Tibial artery (tissue), 4 donors: ENCODE data around the gene VEGFA.
A peak's percentile ranks its signal among the peaks of the same experiment; 100 is the strongest.

ENCODE experiments used
- DNase-seq, 2 donors: peaks; one replicate each; pipeline ENCODE4 v3.0.0-alpha.2; 2019
- H3K27ac ChIP-seq, 2 donors: fragments of 200-600 bp; sonication (generic) in 1 of 2; 1 replicate in 1 of 2; 2 replicates in 1 of 2; pipeline ENCODE4 v1.5.1; 2018 to 2019; ENCODE audit warnings: mild to moderate bottlenecking in 1 of 2
- H3K27me3 ChIP-seq, 2 donors: fragments of 200-600 bp; sonication (generic) in 1 of 2; one replicate each; pipeline versions ENCODE4 v1.5.1 to v1.6.0; 2016 to 2019
- H3K36me3 ChIP-seq, 3 donors: fragments of 200-600 bp; sonication (generic) in 2 of 3; one replicate each; pipeline ENCODE4 v1.5.1; 2016 to 2019; ENCODE audit warnings: mild to moderate bottlenecking in 2 of 3
- H3K4me1 ChIP-seq, 4 donors: fragments of 200-600 bp; sonication (generic) in 2 of 4; 1 replicate in 3 of 4; 2 replicates in 1 of 4; pipeline ENCODE4 v1.5.1; 2016 to 2019
- H3K4me3 ChIP-seq, 2 donors: fragments of 200-600 bp; sonication (generic) in 1 of 2; 1 replicate in 1 of 2; 2 replicates in 1 of 2; pipeline ENCODE4 v1.5.1; 2018 to 2019; ENCODE audit warnings: mild to moderate bottlenecking in 2 of 2
- H3K9me3 ChIP-seq, 3 donors: fragments of 200-600 bp; sonication (generic) in 1 of 3; one replicate each; pipeline ENCODE4 v1.5.1; 2016 to 2019
- intact Hi-C: fragments of 100-400 bp; cut with DNase I; formaldehyde crosslinking; loops from one replicate; pipeline ENCODE4 v1.15.0; 2023; ENCODE audit warnings: low total_unique reads
- TF ChIP-seq, protein P1 (sequence below), 2 experiments: fragments of 200-600 bp in 1 of 2; fragments of 450-650 bp in 1 of 2; IDR thresholded peaks; one replicate each; pipeline ENCODE4 v1.5.1; 2017 to 2019; ENCODE audit warnings: antibody characterized with exemption in 2 of 2, mild to moderate bottlenecking in 1 of 2, moderate library complexity in 1 of 2

Gene VEGFA

DNA sequence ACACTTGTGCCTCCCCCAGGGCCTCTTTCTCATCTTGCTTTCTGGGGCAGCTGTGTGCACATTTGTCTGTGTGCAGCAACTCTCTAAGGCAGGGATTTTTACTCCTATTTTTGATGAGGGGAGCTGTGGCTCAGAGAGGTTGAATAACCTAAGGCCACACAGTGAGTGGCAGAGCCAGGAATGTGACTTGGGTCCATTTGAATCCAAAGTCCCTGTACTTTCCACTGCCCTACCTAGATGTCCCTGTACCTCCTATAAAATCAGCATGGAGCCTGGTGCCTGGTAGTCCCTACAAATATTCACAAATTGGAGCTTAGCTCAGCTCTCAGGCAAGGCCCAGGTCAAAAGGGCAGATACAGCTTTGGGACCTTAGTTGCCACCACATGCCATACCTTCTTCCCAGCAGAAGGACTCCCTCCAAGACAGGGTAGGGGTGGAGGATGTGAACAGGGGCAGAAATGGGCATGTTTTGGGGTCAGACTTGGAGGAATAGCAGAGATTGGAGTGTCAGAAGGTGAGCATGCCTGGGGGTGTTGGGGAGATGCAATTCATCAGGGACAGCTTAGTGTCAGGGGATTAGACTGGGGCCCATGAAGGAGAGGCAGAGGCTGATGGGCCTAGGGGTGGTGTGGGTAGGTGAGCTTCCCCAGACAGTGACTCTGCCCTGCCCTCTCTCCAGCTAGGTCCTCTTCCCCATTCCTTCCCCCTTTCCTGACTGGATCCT, 4.1 kb upstream of the VEGFA start:
- TF ChIP-seq, protein P1, sequence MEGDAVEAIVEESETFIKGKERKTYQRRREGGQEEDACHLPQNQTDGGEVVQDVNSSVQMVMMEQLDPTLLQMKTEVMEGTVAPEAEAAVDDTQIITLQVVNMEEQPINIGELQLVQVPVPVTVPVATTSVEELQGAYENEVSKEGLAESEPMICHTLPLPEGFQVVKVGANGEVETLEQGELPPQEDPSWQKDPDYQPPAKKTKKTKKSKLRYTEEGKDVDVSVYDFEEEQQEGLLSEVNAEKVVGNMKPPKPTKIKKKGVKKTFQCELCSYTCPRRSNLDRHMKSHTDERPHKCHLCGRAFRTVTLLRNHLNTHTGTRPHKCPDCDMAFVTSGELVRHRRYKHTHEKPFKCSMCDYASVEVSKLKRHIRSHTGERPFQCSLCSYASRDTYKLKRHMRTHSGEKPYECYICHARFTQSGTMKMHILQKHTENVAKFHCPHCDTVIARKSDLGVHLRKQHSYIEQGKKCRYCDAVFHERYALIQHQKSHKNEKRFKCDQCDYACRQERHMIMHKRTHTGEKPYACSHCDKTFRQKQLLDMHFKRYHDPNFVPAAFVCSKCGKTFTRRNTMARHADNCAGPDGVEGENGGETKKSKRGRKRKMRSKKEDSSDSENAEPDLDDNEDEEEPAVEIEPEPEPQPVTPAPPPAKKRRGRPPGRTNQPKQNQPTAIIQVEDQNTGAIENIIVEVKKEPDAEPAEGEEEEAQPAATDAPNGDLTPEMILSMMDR (IDR thresholded peaks at IDR 0.05): no peak
- Histone ChIP-seq H3K9me3 (no peaks in the 10 kb centered on the region), H3K36me3 (no peaks in the 10 kb centered on the region), H3K27ac (no peak overlapping the region), H3K27me3 (peaks cover 0 to 1% of the 10 kb centered on the region in 2 donors), H3K4me3 (no peak overlapping the region), H3K4me1 (peaks cover 0 to 12% (median 7%) of the 10 kb centered on the region in 4 donors)
- DNase-seq: no peak
- intact Hi-C loops: loop anchor here (5.0 to 10.0 kb wide), 2 partner anchors 61 to 99 kb away; no protein-coding TSS in a partner anchor

DNA sequence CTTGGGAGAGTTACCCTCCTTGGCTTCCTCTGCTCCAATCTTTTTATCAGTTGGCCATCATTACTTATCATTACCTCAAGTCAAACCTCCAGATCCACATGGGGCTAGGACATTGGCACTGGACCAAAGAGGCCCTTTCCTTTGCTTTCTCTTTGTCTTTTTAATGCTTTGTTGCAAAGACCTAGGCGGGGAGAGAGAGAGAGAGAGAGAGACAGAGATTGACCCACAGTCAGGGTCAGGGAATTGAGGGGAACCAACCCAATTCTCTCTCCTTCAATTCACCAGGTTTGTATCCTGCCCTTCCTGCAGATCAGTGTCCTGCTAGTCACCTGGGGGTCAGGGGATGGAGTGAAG, 3.5 kb upstream of the VEGFA start:
- intact Hi-C loops: loop anchor here (5.0 to 10.0 kb wide), 2 partner anchors 62 to 99 kb away; no protein-coding TSS in a partner anchor

DNA sequence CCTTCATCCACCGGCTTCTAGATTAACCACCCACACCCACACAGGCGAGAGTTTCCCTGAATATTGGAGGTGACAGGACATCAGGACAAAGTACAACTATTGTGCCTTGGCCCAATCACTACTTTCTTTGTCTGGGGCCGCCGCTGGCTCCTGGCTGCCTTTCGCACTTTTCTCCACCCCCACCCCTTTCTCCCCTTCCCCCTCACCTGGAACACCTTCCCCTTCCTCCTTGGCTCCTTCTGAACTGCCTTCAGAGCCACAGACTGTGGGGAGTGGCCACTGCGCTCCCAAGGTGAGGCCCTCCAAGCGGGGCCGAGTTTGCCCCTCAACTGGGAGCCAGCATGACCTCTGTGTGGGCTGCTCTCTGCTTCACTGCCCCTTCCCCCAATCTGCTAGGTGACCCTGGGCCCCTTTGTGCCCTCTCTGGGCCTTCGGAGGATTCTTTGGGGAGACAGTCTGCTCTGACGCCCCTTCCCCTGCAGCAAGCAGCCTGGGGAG, 3.0 kb upstream of the VEGFA start:
- TF ChIP-seq, protein P1 (IDR thresholded peaks at IDR 0.05): no peak
- Histone ChIP-seq H3K9me3 (no peaks in the 10 kb centered on the region), H3K27ac (no peak overlapping the region), H3K4me3 (no peak overlapping the region), H3K36me3 (no peaks in the 10 kb centered on the region), H3K27me3 (no peaks in the 10 kb centered on the region), H3K4me1 (peaks cover 0 to 14% (median 9%) of the 10 kb centered on the region in 4 donors)
- DNase-seq: peak in 1 of 2 donors; percentile 38
- intact Hi-C loops: loop anchor here (5.0 to 10.0 kb wide), 2 partner anchors 62 to 100 kb away; no protein-coding TSS in a partner anchor

More for the DNA sequence above, 3.5 kb upstream of the VEGFA start:
- Histone ChIP-seq H3K9me3 (no peaks in the 10 kb centered on the region), H3K27ac (no peak overlapping the region), H3K27me3 (no peaks in the 10 kb centered on the region), H3K36me3 (no peaks in the 10 kb centered on the region), H3K4me3 (no peak overlapping the region), H3K4me1 (peaks cover 0 to 12% (median 7%) of the 10 kb centered on the region in 4 donors)
- DNase-seq: no peak
- TF ChIP-seq, protein P1 (IDR thresholded peaks at IDR 0.05): no peak

DNA sequence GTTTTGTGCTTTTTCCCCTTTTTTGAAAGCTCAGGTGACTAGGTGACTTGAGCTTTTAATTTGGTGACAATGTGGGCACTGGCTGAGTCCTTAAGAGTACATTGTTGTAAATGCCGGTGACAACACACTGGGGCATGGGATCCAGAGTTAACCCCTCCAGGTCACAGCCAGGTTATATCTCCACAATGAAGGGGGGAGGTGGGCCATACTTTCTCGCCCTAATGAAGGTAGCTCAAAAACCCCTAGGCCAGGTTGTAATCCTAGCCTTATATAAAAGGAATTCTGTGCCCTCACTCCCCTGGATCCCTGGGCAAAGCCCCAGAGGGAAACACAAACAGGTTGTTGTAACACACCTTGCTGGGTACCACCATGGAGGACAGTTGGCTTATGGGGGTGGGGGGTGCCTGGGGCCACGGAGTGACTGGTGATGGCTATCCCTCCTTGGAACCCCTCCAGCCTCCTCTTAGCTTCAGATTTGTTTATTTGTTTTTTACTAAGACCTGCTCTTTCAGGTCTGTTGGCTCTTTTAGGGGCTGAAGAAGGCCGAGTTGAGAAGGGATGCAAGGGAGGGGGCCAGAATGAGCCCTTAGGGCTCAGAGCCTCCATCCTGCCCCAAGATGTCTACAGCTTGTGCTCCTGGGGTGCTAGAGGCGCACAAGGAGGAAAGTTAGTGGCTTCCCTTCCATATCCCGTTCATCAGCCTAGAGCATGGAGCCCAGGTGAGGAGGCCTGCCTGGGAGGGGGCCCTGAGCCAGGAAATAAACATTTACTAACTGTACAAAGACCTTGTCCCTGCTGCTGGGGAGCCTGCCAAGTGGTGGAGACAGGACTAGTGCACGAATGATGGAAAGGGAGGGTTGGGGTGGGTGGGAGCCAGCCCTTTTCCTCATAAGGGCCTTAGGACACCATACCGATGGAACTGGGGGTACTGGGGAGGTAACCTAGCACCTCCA, 2.2 kb upstream of the VEGFA start:
- Histone ChIP-seq H3K27me3 (no peaks in the 10 kb centered on the region), H3K4me3 (no peak overlapping the region), H3K27ac (no peak overlapping the region), H3K9me3 (no peaks in the 10 kb centered on the region), H3K36me3 (no peaks in the 10 kb centered on the region), H3K4me1 (peaks cover 0 to 22% (median 16%) of the 10 kb centered on the region in 4 donors)
- intact Hi-C loops: loop anchor here (2.0 to 10.0 kb wide), 3 partner anchors 63 to 307 kb away; no protein-coding TSS in a partner anchor
- peak in 1 of 2 donors; percentile 33 for DNase-seq
- TF ChIP-seq, protein P1 (IDR thresholded peaks at IDR 0.05): no peak

DNA sequence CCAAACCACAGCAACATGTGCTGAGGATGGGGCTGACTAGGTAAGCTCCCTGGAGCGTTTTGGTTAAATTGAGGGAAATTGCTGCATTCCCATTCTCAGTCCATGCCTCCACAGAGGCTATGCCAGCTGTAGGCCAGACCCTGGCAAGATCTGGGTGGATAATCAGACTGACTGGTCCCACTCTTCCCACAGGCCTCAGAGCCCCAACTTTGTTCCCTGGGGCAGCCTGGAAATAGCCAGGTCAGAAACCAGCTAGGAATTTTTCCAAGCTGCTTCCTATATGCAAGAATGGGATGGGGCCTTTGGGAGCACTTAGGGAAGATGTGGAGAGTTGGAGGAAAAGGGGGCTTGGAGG, 1.5 kb upstream of the VEGFA start:
- intact Hi-C loops: loop anchor here (2.0 to 10.0 kb wide), 3 partner anchors 64 to 306 kb away; no protein-coding TSS in a partner anchor
- H3K36me3 ChIP-seq: no peaks in the 10 kb centered on the region
- peaks cover 0 to 29% (median 21%) of the 10 kb centered on the region in 4 donors for H3K4me1 ChIP-seq
- no peaks in the 10 kb centered on the region for H3K9me3 ChIP-seq
- H3K27ac ChIP-seq: peak overlapping the region in 1 of 2 donors; percentile 97
- H3K27me3 ChIP-seq: no peaks in the 10 kb centered on the region
- no peak overlapping the region for H3K4me3 ChIP-seq
- TF ChIP-seq, protein P1 (IDR thresholded peaks at IDR 0.05): no peak
- no peak for DNase-seq
